ENCODE measurements around the gene TOMM7.

- TF ChIP-seq, protein P1, sequence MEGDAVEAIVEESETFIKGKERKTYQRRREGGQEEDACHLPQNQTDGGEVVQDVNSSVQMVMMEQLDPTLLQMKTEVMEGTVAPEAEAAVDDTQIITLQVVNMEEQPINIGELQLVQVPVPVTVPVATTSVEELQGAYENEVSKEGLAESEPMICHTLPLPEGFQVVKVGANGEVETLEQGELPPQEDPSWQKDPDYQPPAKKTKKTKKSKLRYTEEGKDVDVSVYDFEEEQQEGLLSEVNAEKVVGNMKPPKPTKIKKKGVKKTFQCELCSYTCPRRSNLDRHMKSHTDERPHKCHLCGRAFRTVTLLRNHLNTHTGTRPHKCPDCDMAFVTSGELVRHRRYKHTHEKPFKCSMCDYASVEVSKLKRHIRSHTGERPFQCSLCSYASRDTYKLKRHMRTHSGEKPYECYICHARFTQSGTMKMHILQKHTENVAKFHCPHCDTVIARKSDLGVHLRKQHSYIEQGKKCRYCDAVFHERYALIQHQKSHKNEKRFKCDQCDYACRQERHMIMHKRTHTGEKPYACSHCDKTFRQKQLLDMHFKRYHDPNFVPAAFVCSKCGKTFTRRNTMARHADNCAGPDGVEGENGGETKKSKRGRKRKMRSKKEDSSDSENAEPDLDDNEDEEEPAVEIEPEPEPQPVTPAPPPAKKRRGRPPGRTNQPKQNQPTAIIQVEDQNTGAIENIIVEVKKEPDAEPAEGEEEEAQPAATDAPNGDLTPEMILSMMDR (IDR thresholded peaks at IDR 0.05; ENCODE audit: insufficient read depth, low read length): no peak
- no peak for TF ChIP-seq POLR2AphosphoS5 (IDR thresholded peaks at IDR 0.05; ENCODE audit: low read depth)
Measured at GRCh38 chr7:22867003-22867402, 44.4 kb upstream of the TOMM7 start.
